NOMO-1 (cell line): ENCODE measurements around the gene TOMM20.
"Not testable (repeated sequence)": the region's sequence is repeated elsewhere in the genome, so short reads cannot be mapped to it uniquely, and the experiment has no call there.

Experiments
- DNase-seq, 2 experiments: peaks; one replicate each; lab custom pipeline; 2025; ENCODE audit not compliant: unreplicated experiment in 2 of 2; lab: John Stamatoyannopoulos, UW

Gene TOMM20

DNA sequence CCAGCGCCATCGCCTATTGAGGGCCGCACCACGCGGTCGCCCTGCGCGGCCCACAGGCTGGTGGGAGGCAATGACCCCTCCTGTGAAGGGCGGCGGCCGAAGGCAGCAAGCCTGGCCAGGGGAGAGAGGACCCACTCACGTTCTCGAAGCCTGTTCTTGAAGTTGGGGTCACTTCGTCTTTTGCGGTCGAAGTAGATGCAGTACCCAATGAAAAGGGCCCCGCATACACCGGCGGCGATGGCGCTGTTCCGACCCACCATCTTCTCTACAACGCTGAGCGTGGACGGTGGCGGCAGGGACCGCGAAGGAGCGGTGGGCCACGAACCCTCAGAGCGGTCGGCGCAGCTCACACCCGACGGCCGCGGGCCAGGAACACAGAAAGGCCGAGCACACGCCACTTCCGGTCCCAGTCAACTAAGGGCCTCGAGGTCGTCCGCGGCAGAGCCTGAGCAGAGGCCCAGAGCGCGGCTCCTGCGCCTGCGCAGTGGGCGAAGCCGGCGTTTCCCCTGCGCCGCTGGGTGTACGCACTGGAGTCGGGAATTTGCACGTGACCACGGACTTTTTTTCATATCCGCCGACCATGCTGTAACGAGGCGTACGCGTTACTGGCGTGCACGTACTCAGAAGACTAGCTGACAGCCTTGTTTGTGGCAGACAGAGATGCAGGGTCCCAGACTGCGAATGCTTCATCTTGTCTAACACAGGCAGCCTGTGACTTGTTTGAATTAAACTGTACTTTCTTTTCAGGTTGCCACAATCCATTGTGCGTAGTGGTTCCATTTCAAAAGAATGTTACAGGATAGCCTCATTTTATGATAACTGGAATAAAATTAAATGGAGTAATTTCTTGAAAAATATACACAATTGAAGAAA is at the start of gene TOMM20:
Gene TOMM20, minus strand, starts transcription at position 382 of the 873 bp plus-strand sequence. Its CDS starts 122 bp downstream, at position 260.
- peak; percentile 96 to 98 for DNase-seq

DNA sequence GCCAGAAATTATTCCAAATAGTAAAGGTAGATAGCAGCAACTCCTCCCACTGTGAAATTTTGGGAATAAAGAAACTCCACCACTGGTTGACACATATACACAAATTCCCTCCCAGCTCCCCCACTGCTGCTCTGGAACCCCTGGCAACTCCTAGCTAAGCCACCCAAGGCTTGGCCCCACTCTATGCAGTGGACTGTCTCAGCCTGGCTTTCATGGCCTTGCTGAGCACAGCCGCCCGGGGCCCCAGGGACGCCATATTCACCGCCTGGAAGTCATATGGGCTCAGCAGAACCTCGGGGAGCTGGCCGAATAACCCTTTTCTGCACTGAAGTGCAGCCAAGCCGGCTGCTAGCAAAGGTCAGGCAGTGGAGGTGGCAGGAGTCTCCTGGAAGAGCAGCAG is 47.8 kb upstream of the TOMM20 start:
- DNase-seq: no peak

GRCh38 chr1:235169986-235170385 is 41.3 kb upstream of the TOMM20 start:
- no peak for DNase-seq

GRCh38 chr1:235168375-235168774 is 39.7 kb upstream of the TOMM20 start:
- no peak for DNase-seq

GRCh38 chr1:235161685-235162327 is 33.2 kb upstream of the TOMM20 start:
- DNase-seq: no peak

GRCh38 chr1:235160957-235161684 is 32.5 kb upstream of the TOMM20 start, which contains the start of gene RBM34:
Gene RBM34 (minus strand): TSS chr1:235161250. CDS start chr1:235161226, 24 bp downstream.
- peak; percentile 83 to 90 for DNase-seq

DNA sequence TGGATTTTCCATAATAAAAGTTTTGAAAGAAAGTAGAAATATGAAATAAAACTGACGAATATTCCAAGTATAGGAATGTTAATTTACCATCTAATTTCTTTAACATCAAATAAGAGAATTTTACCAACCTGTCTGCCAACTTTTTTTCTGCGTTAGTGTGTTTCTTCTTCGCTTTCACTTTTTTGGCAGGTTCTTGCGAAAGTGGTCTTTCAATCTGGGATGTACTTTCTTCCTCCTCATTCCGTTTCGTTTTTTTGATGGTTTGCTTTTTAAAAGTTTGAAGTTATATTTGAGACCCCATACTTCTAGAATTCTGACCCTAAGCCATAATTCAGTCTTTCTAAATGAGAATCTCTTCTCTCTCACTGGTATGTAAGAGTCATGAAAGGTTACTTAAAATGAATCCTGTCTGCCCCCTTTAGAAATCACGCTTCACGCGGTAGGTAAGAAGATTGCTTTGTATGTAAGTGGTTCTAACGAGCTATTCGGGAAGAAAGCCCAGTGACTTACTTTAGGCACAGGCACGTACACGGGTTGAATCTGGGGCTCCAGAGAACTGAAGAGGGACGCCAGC is 31.8 kb upstream of the TOMM20 start:
- DNase-seq: peak; percentile 53 to 80

DNA sequence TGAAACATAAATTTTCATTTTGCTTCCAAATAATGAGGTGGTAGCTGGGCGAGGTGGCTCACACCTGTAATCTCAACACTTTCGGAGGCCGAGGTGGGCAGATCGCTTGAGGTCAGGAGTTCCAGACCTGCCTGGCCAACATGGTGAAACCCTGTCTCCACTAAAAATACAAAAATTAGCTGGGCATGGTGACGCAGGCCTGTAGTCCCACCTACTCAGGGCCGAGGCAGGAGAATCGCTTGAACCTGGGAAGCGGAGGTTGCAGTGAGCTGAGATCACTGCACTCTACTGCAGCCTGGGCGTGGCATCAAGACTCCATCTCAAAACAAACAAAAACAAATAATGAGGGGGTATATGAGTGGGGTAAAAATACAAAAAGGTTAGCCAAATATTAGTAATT is 31.3 kb upstream of the TOMM20 start:
- DNase-seq: not testable (repeated sequence)

- DNase-seq: not testable (repeated sequence)
Observed at GRCh38 chr1:235159284-235159683, 30.6 kb upstream of the TOMM20 start.

- no peak for DNase-seq
Observed at GRCh38 chr1:235158680-235159079, 30.0 kb upstream of the TOMM20 start.

GRCh38 chr1:235157150-235157549 is 28.5 kb upstream of the TOMM20 start:
- no peak for DNase-seq

DNA sequence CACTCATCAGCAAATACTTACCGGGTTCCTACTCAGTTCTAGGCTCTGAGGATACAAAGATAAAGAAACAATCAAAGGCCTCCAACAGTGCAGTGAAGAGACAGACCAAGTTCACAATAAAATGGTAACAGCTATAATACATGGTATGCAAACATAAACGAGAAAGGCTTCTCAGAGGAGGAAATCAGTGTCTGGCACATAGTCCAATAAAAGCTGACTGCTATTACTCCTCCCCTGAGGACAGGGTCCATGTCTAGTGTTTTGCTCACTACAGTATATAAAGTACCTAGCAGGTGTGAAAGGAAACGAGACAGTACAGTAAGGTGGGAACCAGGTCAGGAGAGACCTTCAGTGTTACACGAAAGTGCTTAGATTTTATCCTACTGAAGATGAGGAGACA is 28.1 kb upstream of the TOMM20 start:
- no peak for DNase-seq

DNA sequence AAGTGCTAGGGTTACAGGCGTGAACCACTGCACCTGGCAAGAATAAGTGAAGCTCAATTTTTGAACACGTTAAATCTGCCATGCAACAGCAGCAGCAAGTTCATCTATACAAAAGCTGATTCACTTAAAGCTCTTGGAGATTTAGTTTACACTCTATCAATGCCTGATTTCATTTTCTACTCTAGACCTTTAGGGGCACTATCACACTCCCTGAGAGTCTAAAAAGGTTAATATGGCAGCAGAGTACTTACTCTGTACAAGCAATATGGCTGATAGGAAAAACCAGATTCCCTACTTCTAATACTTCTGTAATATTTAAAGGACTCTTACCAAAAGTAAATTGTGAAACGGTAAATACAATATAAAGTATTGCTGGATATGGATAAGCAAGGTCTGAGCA is 27.6 kb upstream of the TOMM20 start:
- DNase-seq: no peak

DNA sequence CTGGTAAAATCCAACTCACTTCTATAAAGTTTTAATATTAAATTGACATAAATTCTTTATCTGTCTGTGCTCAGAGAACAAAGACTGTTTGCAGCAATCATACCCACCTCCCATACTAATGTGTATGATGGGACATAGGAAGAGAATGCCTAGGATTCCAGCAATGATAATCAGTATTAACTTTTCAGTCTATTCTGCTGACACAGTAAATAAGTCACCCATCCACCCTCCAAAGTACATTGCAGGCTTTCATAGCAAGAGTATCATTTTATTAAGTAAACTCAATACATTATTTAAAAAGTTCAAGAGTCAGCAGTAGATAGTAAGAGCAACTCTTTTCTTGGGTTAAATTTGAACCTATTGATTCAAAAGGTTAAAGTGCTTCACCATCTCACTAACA is 23.6 kb upstream of the TOMM20 start:
- no peak for DNase-seq

DNA sequence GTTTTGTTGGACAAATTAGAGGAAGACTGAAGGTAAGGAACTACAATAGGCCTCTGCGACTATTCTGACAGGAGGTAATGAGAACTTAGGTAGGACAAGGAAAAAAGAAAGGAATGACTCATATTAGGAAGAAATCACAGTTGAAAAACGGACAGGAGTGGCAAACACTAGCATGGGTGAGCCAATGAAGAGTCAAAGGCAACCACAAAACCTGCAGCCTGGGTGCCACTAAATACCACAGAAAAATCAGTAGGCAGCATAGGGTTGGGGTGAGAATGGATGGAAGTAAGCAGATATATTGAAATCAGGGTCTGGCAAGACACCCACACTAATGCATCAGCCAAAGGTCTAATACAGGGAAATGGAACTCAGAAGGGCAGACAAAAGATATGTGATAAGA is 22.4 kb upstream of the TOMM20 start:
- no peak for DNase-seq

DNA sequence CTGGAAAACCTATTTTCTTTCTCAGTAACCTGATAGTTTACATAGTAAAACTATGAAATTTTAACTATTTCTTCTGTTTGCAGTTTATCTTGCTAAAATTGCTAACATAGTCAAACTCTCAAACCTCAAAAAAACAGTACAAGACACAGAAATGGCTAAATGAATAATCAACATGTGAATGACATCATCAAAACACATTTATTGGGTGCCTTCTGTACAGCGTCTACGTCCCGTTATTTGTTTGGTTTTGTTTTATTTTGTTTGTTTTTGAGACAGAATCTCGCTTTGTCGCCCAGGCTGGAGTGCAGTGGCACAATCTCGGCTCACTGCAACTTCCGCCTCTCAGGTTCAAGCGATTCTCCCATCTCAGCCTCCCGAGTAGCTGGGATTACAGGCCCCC is 21.2 kb upstream of the TOMM20 start:
- DNase-seq: no peak

- no peak for DNase-seq
Observed at GRCh38 chr1:235147269-235147668, 18.6 kb upstream of the TOMM20 start.

DNA sequence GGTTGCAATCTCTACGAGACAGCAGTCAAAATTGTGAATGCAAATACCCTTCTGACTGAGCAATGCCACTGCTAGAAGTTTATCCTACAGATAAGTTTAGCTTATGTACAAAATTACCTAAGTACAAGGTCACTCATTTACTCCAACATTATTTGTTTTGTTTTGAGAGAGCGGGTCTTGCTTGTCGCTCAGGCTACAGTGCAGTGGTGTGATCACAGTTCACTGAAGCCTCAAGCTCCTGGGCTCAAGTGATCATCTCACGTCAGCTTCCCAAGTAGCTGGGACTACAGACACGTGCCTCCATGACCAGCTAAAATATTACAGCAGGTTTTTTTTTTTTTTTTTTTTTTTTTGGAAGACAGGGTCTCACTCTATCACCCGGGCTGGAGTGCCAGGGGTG is 17.0 kb upstream of the TOMM20 start:
- DNase-seq: no peak

DNA sequence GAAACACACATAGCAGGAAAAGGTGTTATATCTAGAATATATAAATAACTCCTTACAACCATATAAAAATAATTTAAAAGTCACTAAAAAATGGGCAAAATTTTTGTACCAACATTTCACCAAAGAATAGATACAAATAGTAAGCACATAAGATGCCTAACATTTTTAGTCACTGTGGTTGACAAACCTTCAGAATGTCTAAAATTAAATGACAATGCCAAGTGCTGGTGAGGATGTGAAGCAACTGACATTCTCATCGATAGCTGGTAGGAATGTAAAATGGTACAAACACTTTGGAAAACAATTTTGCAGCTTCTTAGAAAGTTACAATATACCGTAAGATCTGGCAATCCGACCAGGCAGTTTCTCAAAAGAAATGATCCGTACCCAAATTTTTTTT is 14.4 kb upstream of the TOMM20 start:
- no peak for DNase-seq

DNA sequence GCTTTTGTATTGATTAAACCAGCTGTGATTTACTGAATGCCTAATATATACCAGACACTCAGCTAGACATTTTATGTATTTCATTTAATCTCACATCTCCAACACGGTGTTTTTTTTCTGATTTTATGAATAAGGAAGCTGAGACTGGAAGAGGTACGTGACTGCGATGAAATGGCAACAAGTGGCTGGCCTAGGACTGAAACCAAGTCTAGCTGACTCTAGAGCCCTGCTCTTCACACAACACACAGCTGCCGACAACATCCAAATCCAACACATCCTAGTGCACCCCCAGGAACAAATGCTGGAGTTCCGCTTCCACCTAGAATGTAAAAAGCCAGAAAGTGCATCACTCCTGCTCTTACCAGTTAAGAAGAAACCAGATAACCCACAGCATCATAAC is 10.7 kb upstream of the TOMM20 start:
- no peak for DNase-seq

GRCh38 chr1:235138821-235139220 is 10.2 kb upstream of the TOMM20 start:
- DNase-seq: no peak
